NT2/D1 (cell line): ENCODE measurements around the gene KIF12.
"Not testable (repeated sequence)": the region's sequence is repeated elsewhere in the genome, so short reads cannot be mapped to it uniquely, and the experiment has no call there.

Source experiments
- DNase-seq: peaks from one replicate; pipeline ENCODE4 v3.0.0-alpha.2; 2011; ENCODE audit warnings: low read depth, low spot score
- H3K27me3 ChIP-seq: 2 replicates; pipeline ENCODE4 v1.6.0; 2011; ENCODE audit warnings: mild to moderate bottlenecking; ENCODE audit not compliant: insufficient read length, insufficient read depth
- H3K36me3 ChIP-seq: 2 replicates; pipeline ENCODE4 v1.6.1; 2011; ENCODE audit warnings: mild to moderate bottlenecking, low read length, mixed read lengths; ENCODE audit not compliant: insufficient read depth, insufficient read length
- H3K4me1 ChIP-seq: 2 replicates; pipeline ENCODE4 v1.5.1; 2011; ENCODE audit not compliant: insufficient read depth, insufficient read length
- H3K4me3 ChIP-seq: 2 replicates; pipeline ENCODE4 v1.5.1; 2011; ENCODE audit warnings: low read depth; ENCODE audit not compliant: insufficient read length
- H3K9ac ChIP-seq: 2 replicates; pipeline ENCODE4 v1.6.0; 2011; ENCODE audit warnings: low read depth; ENCODE audit not compliant: insufficient read length
- H3K9me3 ChIP-seq: 2 replicates; pipeline ENCODE4 v1.5.1; 2011; ENCODE audit warnings: mild to moderate bottlenecking, low read length; ENCODE audit not compliant: insufficient read depth
- SUZ12 ChIP-seq: IDR thresholded peaks from 2 replicates; pipeline ENCODE4 v1.6.1; 2011; ENCODE audit not compliant: insufficient read length, insufficient read depth; ENCODE audit errors: extremely low read depth
- YY1 ChIP-seq: IDR thresholded peaks from 2 replicates; pipeline ENCODE4 v1.6.1; 2011; ENCODE audit not compliant: insufficient read length, insufficient read depth
- ZNF274 ChIP-seq: IDR thresholded peaks from 2 replicates; pipeline ENCODE4 v1.6.1; 2011; ENCODE audit warnings: mild to moderate bottlenecking, low read depth, low read length

Gene KIF12

DNA sequence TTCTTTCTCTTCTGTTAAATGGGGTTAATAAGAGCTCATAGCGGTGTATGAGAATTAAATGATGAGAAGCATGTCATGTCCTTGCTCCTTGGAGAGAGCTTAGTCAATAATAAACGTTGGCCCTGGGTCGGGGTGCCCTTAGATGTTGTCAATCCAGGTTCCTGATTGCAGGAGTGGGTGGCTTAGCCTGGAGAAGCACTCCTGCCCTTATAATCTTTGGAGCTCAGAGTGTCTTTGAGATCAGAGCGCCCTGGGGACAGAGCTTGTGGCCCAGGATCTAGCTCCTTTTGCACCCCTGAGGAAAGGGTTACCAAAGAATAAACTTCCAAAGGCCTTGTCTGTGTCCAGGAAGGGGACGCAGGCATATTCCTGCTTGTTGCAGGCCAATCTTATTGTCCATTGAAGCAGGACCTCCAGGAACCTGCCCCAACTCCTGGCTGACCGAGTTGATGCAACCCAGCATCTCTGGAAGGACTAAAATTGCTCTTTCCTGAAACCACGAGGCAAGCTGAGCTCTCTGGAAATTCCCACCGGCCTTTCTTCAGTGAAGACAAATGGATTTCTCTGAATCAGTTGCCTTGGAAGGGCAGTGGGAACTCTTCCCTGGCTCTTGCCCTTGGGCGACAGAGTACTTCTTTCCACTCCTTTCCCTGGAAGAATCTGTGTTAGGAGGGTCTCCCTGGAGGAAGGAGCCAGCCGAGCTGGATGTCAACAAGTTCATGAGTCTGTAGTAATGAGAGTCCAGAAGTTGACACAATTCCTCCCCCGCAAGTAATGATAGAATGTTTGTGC is 14.6 kb downstream of the KIF12 start:
- Histone ChIP-seq H3K36me3 (no peaks in the 10 kb centered on the region), H3K9me3 (no peaks in the 10 kb centered on the region), H3K4me1 (no peaks in the 10 kb centered on the region), H3K27me3 (peaks cover 12% of the 10 kb centered on the region), H3K9ac (no peak overlapping the region), H3K4me3 (no peak overlapping the region)
- TF ChIP-seq YY1 (no peak), ZNF274 (no peak), SUZ12 (no peak)
- DNase-seq, result no peak

GRCh38 chr9:114083666-114084065 is 15.4 kb downstream of the KIF12 start:
- Histone ChIP-seq H3K36me3 (no peaks in the 10 kb centered on the region), H3K9ac (no peak overlapping the region), H3K4me1 (no peaks in the 10 kb centered on the region), H3K27me3 (peaks cover 12% of the 10 kb centered on the region), H3K9me3 (no peaks in the 10 kb centered on the region), H3K4me3 (no peak overlapping the region)
- no peak for TF ChIP-seq ZNF274
- TF ChIP-seq YY1, result no peak
- no peak for DNase-seq

- H3K9me3 ChIP-seq, H3K9ac ChIP-seq, H3K36me3 ChIP-seq, DNase-seq, H3K4me1 ChIP-seq, H3K4me3 ChIP-seq: not testable (repeated sequence)
- H3K27me3 ChIP-seq, result peaks cover 13% of the 10 kb centered on the region
Measured at GRCh38 chr9:114082763-114083412, 16.2 kb downstream of the KIF12 start.

DNA sequence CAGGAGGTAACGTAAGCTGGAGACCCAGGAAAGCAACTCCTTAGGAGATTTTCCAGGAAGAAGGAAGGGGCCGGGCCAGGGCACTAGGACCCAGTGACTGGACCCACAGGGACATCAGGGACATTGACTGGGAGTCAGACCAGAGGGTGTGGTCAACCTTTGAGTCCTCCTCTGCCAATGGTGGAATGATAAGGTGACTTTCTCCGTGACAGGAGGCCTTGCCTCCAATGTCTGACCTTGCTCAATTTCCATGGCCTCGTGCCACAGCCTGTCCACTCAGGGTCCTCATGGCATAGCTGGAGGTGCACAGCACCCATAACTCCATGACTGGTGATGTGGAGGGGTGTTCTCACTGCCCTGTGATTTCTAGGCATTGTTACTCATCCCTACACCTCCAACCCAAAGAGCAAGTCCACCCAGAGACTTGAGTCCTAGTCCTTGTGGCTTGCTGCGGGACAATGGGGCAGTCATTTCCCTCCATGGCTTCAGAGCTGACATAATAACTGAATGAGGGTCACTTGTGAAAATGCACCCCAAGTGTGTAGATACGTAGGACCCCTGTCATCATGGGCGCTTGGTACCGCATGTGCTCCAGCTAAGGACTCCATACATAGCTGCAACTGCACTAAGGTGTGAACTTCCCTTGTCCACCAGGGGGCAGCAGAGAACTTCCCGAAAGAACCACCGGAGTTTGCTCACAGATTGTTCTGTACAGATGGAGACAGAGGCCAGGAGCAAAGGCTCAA is 16.9 kb downstream of the KIF12 start:
- no peak for TF ChIP-seq YY1
- TF ChIP-seq ZNF274, result no peak
- no peak for TF ChIP-seq SUZ12
- Histone ChIP-seq H3K9ac (no peak overlapping the region), H3K4me1 (peaks cover 3% of the 10 kb centered on the region), H3K4me3 (no peak overlapping the region), H3K36me3 (no peaks in the 10 kb centered on the region), H3K27me3 (peaks cover 15% of the 10 kb centered on the region), H3K9me3 (no peaks in the 10 kb centered on the region)
- peak; percentile 91 for DNase-seq

GRCh38 chr9:114081441-114082016 is 17.6 kb downstream of the KIF12 start:
- TF ChIP-seq SUZ12 (no peak), ZNF274 (no peak), YY1 (no peak)
- Histone ChIP-seq H3K4me3 (no peak overlapping the region), H3K36me3 (no peaks in the 10 kb centered on the region), H3K27me3 (peaks cover 21% of the 10 kb centered on the region), H3K9me3 (no peaks in the 10 kb centered on the region), H3K4me1 (peaks cover 3% of the 10 kb centered on the region), H3K9ac (no peak overlapping the region)
- DNase-seq, result no peak

- no peak for TF ChIP-seq ZNF274
- no peak for TF ChIP-seq SUZ12
- TF ChIP-seq YY1, result no peak
- no peak overlapping the region for H3K9ac ChIP-seq
- no peaks in the 10 kb centered on the region for H3K9me3 ChIP-seq
- H3K4me1 ChIP-seq, result peaks cover 3% of the 10 kb centered on the region
- H3K36me3 ChIP-seq, result no peaks in the 10 kb centered on the region
- H3K27me3 ChIP-seq, result peaks cover 26% of the 10 kb centered on the region
- H3K4me3 ChIP-seq, result no peak overlapping the region
- DNase-seq, result no peak
Measured at GRCh38 chr9:114080773-114081440, 18.2 kb downstream of the KIF12 start.
